CD4-positive, alpha-beta T cell treated with Interleukin-15 for 1 hour (primary cell): ENCODE results near the gene NAV1.

Experiments used
- DNase-seq: peaks from one replicate; pipeline ENCODE4 v3.0.0-alpha.2; 2020

Gene NAV1

GRCh38 chr1:201525193-201525778, 13.6 kb upstream of the NAV1 start:
- DNase-seq, result no peak

GRCh38 chr1:201527879-201528278, 11.0 kb upstream of the NAV1 start:
- no peak for DNase-seq

- no peak for DNase-seq
Measured at GRCh38 chr1:201528631-201529252, 10.2 kb upstream of the NAV1 start.

- DNase-seq, result peak; percentile 52
Measured at GRCh38 chr1:201530741-201531531, 8.0 kb upstream of the NAV1 start.

- DNase-seq, result no peak
Measured at GRCh38 chr1:201531551-201532425, 7.1 kb upstream of the NAV1 start.

- DNase-seq, result no peak
Measured at GRCh38 chr1:201533836-201534235, 5.1 kb upstream of the NAV1 start.

GRCh38 chr1:201535046-201535918, 3.6 kb upstream of the NAV1 start:
- no peak for DNase-seq

GRCh38 chr1:201535919-201536245, 3.0 kb upstream of the NAV1 start:
- DNase-seq, result no peak

- DNase-seq, result no peak
Measured at GRCh38 chr1:201536558-201536957, 2.4 kb upstream of the NAV1 start.

- DNase-seq, result no peak
Measured at GRCh38 chr1:201537028-201537427, 1.9 kb upstream of the NAV1 start.

- DNase-seq, result no peak
Measured at GRCh38 chr1:201537467-201537866, 1.5 kb upstream of the NAV1 start.

GRCh38 chr1:201537891-201538611, 876 bp upstream of the NAV1 start:
- DNase-seq, result no peak

- no peak for DNase-seq
Measured at GRCh38 chr1:201539561-201540431, 869 bp downstream of the NAV1 start.

GRCh38 chr1:201540846-201541735, 2.2 kb downstream of the NAV1 start:
- DNase-seq, result no peak

GRCh38 chr1:201542309-201543035, 3.5 kb downstream of the NAV1 start:
- DNase-seq, result no peak

GRCh38 chr1:201543871-201544642, 5.1 kb downstream of the NAV1 start:
- DNase-seq, result no peak

- DNase-seq, result no peak
Measured at GRCh38 chr1:201544710-201545109, 5.8 kb downstream of the NAV1 start.
